Astrocyte of the spinal cord (primary cell): ENCODE results near the gene DNAH17.

Experiments
- DNase-seq: peaks from one replicate; pipeline ENCODE4 v3.0.0; 2011; ENCODE audit warnings: low read depth, low spot score
- H3K4me3 ChIP-seq: 2 replicates; pipeline ENCODE4 v1.5.1; 2011; ENCODE audit warnings: low read depth, mild to moderate bottlenecking, low read length, moderate library complexity
- CTCF ChIP-seq: IDR thresholded peaks from 2 replicates; pipeline ENCODE4 v1.5.1; 2012; ENCODE audit warnings: low read depth, mild to moderate bottlenecking, low read length, inconsistent platforms
- in situ Hi-C: cut with HindIII; loops from 2 replicates; pipeline ENCODE4 v1.10.0; 2017; ENCODE audit warnings: low sequenced_read_pairs

DNAH17 gene

GRCh38 chr17:78376161-78376560, 201.0 kb downstream of the DNAH17 start:
- in situ Hi-C loops: no loop called here
- no peak for TF ChIP-seq CTCF
- no peak for DNase-seq
- no peak overlapping the region for H3K4me3 ChIP-seq

- DNase-seq: peak; percentile 96
- H3K4me3 ChIP-seq: no peak overlapping the region
- in situ Hi-C loops: no loop called here
- no peak for TF ChIP-seq CTCF
Observed at GRCh38 chr17:78375401-78376151, 201.6 kb downstream of the DNAH17 start.

- peak; percentile 86 for DNase-seq
- H3K4me3 ChIP-seq: no peak overlapping the region
- in situ Hi-C loops: no loop called here
- TF ChIP-seq CTCF: no peak
Observed at GRCh38 chr17:78374631-78375274, 202.4 kb downstream of the DNAH17 start.

GRCh38 chr17:78374189-78374588, 203.0 kb downstream of the DNAH17 start:
- no peak overlapping the region for H3K4me3 ChIP-seq
- no peak for DNase-seq
- in situ Hi-C loops: no loop called here
- no peak for TF ChIP-seq CTCF
